Mesothelial cell of epicardium (in vitro differentiated cells): Measurements from ENCODE around the gene NAT10. TPM values are rescaled to one million over a fixed set of nuclear protein-coding genes. Genes with fewer than 3 reads are reported as not detected.

ENCODE experiments used
- DNase-seq, 2 experiments: peaks; one replicate each; pipeline ENCODE4 v3.0.0; 2021; ENCODE audit warnings: low spot score in 2 of 2; ENCODE audit not compliant: unreplicated experiment in 2 of 2
- H3K27ac Mint-ChIP-seq: 2 replicates; pipeline ENCODE4 v1.8.0; 2021; ENCODE audit warnings: mixed read lengths
- H3K27me3 Mint-ChIP-seq: 2 replicates; pipeline ENCODE4 v1.8.0; 2021; ENCODE audit warnings: low read depth, mixed read lengths
- H3K36me3 Mint-ChIP-seq: 2 replicates; pipeline ENCODE4 v1.8.0; 2021; ENCODE audit warnings: mixed read lengths
- H3K4me1 Mint-ChIP-seq: 2 replicates; pipeline ENCODE4 v1.8.0; 2021; ENCODE audit warnings: mixed read lengths
- H3K4me3 Mint-ChIP-seq: 2 replicates; pipeline ENCODE4 v1.8.0; 2021; ENCODE audit warnings: mild to moderate bottlenecking, moderate library complexity, mixed read lengths
- H3K9me3 Mint-ChIP-seq: 2 replicates; pipeline ENCODE4 v1.8.0; 2021; ENCODE audit warnings: mixed read lengths
- total RNA-seq: library from RNA; stranded (reverse); gene quantifications from 3 replicates; pipeline ENCODE4 v1.2.1, GENCODE V29; 2021
- TF ChIP-seq, protein P1 (sequence below): fragments of 200-600 bp; sonication (generic); IDR thresholded peaks from one replicate; pipeline ENCODE4 v1.5.0; 2021; ENCODE audit warnings: antibody characterized with exemption; ENCODE audit not compliant: unreplicated experiment

Gene NAT10
- total RNA-seq, 1 donor from 2014 or later = 61.7 TPM

DNA sequence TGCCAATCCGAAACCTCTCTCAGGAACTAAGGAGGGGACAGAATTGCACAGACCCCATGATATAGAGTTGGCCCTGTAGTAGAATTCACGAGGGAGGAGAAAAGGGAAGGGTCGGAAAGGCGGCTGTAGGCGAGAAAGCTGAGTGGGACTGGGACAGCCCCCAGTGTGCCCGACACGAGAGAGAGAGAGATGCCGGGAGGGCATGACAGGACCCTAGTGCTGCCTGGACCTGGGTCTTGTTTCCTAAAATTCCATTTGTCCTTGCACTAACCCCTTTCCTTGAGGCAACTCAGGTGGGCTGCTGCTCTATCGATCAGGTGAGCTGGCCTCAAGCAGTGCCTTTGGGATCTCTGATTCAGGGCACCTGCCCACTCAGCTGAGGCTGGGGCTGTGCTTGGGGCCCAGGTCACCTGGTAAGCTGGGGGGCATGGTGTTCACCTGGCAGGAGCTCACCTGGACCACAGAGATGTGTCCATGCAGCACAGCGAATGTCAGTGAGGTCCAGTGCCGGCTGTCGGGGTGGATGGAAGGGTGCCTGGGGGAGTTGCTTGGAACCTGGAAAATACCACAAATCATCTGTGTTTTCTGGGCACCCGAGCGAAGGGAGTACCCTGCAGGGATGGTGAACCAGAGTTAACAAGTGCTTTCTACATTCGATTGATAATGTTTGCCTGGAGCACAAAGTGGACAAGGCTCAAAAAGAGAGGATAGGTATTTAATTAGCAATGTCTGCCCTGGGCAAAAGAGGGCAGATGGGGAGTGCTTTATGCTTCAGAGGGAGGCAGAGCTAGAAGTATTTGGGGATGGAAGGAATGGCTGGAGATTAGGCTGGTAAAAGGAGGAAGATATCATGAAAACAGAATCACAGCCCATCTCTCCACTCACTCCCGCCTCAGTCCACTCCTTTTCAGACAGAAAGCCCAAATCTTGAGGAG lies 61.6 kb downstream of the NAT10 start:
- Mint-ChIP-seq H3K36me3 (no peaks in the 10 kb centered on the region), H3K27me3 (no peaks in the 10 kb centered on the region), H3K9me3 (no peaks in the 10 kb centered on the region), H3K4me3 (no peak overlapping the region), H3K4me1 (peaks cover 15% of the 10 kb centered on the region), H3K27ac (no peak overlapping the region)
- TF ChIP-seq, protein P1, sequence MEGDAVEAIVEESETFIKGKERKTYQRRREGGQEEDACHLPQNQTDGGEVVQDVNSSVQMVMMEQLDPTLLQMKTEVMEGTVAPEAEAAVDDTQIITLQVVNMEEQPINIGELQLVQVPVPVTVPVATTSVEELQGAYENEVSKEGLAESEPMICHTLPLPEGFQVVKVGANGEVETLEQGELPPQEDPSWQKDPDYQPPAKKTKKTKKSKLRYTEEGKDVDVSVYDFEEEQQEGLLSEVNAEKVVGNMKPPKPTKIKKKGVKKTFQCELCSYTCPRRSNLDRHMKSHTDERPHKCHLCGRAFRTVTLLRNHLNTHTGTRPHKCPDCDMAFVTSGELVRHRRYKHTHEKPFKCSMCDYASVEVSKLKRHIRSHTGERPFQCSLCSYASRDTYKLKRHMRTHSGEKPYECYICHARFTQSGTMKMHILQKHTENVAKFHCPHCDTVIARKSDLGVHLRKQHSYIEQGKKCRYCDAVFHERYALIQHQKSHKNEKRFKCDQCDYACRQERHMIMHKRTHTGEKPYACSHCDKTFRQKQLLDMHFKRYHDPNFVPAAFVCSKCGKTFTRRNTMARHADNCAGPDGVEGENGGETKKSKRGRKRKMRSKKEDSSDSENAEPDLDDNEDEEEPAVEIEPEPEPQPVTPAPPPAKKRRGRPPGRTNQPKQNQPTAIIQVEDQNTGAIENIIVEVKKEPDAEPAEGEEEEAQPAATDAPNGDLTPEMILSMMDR = no peak
- DNase-seq = no peak

DNA sequence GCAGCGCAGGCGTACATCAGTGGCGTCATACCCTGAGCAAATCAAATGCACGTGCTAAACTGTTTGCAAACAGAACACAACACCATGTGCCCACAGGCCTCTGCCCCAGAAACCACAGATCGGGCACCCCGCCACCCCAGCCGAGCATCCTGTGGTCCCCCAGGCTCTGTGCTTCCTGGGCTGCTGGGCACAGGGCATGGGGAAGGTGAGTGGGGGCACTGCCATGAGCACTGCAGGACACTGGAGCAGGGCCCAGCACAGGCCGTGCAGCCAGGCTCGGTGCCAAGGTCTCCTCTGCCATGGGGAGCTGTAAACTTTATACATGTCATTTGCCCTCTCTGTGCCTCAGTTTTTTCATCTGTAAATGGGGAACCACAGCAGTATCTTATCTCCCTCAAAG lies 62.5 kb downstream of the NAT10 start:
- H3K36me3 Mint-ChIP-seq = no peaks in the 10 kb centered on the region
- TF ChIP-seq, protein P1 = no peak
- no peak overlapping the region for H3K4me3 Mint-ChIP-seq
- DNase-seq = no peak
- H3K27me3 Mint-ChIP-seq = peaks cover 4% of the 10 kb centered on the region
- no peak overlapping the region for H3K27ac Mint-ChIP-seq
- H3K4me1 Mint-ChIP-seq = peaks cover 15% of the 10 kb centered on the region
- H3K9me3 Mint-ChIP-seq = no peaks in the 10 kb centered on the region

DNA sequence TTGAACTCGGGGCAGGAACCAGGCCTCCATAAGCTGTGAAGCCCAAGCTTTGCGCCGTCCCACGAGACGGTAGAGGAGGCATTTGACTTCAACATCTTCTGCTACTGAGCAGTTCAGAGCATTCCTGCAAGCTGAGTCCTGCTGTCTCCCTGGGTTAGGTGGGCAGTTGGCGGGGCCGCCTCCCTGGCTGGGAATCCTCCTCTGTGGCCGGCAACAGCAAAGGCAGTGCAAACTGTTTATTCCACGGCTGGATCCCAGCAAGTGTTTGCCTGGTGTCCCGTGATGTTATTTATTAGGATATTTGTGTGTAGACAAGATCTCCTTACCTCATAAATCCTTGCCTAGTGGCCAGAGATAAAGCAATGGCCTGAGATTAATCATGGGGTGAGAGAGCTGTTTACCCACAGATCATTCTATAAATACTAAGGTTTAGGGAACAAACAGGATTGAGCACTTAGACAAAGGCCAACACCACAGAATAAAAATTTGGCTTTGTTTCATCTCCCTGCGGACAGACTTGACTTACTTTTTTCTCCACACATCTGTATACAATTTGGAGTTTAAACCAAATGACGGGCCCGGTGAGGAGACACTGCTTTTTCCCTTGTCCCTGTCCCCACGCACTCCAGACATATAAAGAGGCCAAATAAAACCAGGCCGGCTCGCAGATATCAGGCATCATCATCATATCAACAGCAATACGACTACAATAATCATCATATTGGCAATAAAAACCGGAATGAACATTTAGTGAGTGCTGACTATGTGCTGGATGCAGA lies 63.4 kb downstream of the NAT10 start:
- TF ChIP-seq, protein P1 = no peak
- peaks cover 16% of the 10 kb centered on the region for H3K4me1 Mint-ChIP-seq
- H3K27ac Mint-ChIP-seq = peak overlapping the region; percentile 19
- H3K4me3 Mint-ChIP-seq = no peak overlapping the region
- no peaks in the 10 kb centered on the region for H3K36me3 Mint-ChIP-seq
- H3K9me3 Mint-ChIP-seq = no peaks in the 10 kb centered on the region
- H3K27me3 Mint-ChIP-seq = peaks cover 6% of the 10 kb centered on the region
- DNase-seq = no peak

DNA sequence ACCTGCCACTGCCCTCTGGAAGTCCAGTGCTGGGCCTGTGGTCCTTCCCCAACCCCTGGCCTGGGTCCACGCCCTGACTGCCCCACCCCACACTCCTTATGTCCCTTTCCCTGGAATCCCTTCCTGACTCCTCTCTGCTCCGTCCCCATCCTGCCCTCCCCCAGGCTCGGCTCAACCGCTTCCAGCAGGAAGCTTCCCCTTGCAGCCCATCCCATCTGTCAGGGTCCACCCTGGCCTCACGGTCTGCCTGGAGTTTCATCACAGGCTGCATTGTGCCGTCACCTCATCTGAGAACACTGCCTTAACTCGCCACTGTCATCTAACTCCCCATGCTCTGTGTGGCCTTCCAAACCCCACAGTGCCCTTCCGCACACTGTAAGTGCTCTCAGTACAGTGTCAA lies 64.3 kb downstream of the NAT10 start:
- TF ChIP-seq, protein P1 = no peak

DNA sequence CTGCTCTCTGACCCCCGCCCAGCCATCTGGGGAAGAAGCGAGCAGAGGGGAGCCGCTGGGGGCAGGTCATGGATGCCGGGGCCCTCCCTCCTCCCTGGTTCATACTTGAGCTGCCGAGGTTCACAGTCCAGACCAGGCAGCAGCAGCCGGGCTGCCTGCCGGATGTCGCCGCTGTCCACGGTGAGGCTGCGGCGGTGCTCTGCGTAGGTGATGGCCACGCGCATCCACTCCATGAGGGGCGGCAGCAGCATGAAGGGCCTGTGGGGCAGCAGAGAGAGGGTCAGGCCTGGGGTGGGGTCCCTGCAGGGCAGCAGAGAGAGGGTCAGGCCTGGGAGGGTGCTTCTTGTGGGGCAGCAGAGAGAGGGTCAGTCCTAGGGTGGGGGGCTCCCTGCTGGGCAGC lies 67.6 kb downstream of the NAT10 start:
- Mint-ChIP-seq H3K9me3 (no peaks in the 10 kb centered on the region), H3K4me3 (no peak overlapping the region)

More for the DNA sequence above, 64.3 kb downstream of the NAT10 start:
- Mint-ChIP-seq H3K27me3 (peaks cover 6% of the 10 kb centered on the region), H3K36me3 (no peaks in the 10 kb centered on the region), H3K9me3 (no peaks in the 10 kb centered on the region), H3K4me1 (peaks cover 18% of the 10 kb centered on the region), H3K27ac (no peak overlapping the region), H3K4me3 (no peak overlapping the region)
- DNase-seq = no peak

More for the DNA sequence above, 67.6 kb downstream of the NAT10 start:
- Mint-ChIP-seq H3K27me3 (peaks cover 6% of the 10 kb centered on the region), H3K36me3 (no peaks in the 10 kb centered on the region), H3K27ac (no peak overlapping the region), H3K4me1 (peaks cover 18% of the 10 kb centered on the region)
- no peak for DNase-seq
- TF ChIP-seq, protein P1 = no peak
